Measurements from ENCODE around the gene ZNF546.

ZNF546 gene

DNA sequence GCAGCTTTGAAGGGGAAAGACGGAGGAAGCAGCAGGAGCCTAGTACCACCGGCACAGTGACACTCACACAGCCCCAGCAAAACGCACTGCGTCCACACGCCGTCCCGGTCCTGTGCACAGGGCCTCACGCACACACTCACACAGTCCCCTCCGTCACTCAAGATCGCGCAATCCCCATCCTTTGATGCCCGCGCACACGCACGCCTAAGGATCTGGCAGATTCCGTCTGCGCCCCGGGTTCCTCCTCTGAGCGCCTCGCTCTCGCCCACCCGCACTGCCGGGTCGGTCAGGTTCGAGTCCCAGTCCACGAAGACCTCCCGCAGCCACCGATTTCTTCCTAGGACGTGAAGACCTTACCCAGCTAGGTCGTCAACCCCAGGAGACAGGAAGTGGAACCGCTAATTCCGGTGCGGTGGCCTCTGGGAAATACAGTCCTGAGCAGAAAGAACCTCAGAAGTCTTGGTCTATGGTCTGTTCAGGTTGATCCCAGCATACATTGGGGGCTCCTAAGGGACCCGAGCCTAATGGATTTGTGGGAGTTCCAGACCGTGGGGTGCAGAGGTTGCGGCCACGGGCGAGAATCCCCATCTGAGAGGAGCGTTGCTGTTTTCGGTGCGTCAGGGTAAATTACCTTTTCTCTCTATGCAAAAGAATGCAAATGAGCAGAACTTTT is 59.1 kb downstream of the ZNF546 start, which contains the start of gene ZNF780B:
Gene ZNF780B, minus strand, starts transcription at position 400 of the 673 bp plus-strand sequence. CDS start 5,899 bp downstream, outside the sequence.
- H3K9me3 ChIP-seq (ENCODE audit: insufficient read depth, low read depth, low read length) = peaks cover 32% of the 10 kb centered on the region
- no peaks in the 10 kb centered on the region for H3K27me3 ChIP-seq (ENCODE audit: insufficient read depth, low read length)
- H3K4me1 ChIP-seq (ENCODE audit: insufficient read depth, low read length) = 0 out of 2 replicates have a peak, but pooled peaks cover 3% of the 10 kb centered on the region
- under 1% methylated on average over 38 of the region's 41 CpGs for WGBS
- H3K4me3 ChIP-seq (ENCODE audit: low read length) = peak within 1 kb of the TSS; percentile 83
- H3K9ac ChIP-seq (ENCODE audit: low read depth, low read length) = peak within 1 kb of the TSS; percentile 77
- H3K36me3 ChIP-seq (ENCODE audit: insufficient read depth, low read length) = no peaks in the 10 kb centered on the region
- H3K27ac ChIP-seq (ENCODE audit: low read depth, low read length) = no peak within 1 kb of the TSS

DNA sequence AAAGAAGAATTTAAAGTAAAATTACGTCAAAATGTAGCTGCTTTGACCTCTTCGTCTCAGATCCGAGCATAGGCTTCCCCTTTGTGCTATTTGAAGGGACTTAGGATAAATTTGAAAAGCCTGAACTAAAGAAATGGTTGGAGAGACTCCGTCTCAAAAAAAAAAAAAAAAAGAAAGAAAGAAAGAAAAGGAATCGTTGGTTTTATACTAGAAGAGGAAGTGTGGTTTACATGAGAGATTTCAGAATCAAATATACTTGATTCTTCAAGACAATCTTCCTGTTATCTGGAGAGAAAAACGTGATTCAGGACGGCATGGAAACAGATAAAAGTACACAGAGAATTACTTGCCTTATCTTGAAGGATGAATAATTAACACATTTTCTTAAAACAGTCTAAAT is 59.6 kb downstream of the ZNF546 start:
- Histone ChIP-seq H3K4me3 (ENCODE audit: low read length) (peak overlapping the region; percentile 83), H3K4me1 (ENCODE audit: insufficient read depth, low read length) (0 out of 2 replicates have a peak, but pooled peaks cover 3% of the 10 kb centered on the region), H3K27ac (ENCODE audit: low read depth, low read length) (no peak overlapping the region), H3K36me3 (ENCODE audit: insufficient read depth, low read length) (no peaks in the 10 kb centered on the region), H3K27me3 (ENCODE audit: insufficient read depth, low read length) (no peaks in the 10 kb centered on the region), H3K9ac (ENCODE audit: low read depth, low read length) (peak overlapping the region; percentile 77; the same call in 1 of the 2 replicates), H3K9me3 (ENCODE audit: insufficient read depth, low read depth, low read length) (peaks cover 35% of the 10 kb centered on the region)
- WGBS = 17% methylated on average over 7 of the region's 7 CpGs

DNA sequence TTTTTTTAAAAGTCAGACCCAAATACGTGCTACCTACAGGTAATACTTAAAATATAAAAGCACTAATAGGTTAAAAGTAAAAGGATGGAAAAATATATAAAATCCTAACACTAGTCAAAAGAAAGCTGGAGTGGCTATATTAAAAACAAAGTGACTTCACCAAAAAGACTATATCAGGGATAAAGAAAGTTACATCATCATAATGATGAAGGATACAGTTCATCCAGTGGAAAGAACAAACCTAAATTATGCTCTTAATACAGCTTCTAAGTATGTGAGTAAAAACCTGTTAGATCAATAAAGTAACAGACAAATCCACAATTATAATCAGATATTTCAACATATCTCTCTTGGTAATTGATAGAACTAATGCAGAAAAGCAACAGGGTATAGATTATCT is 60.3 kb downstream of the ZNF546 start:
- no CpG with 5 or more reads among the region's 1 CpG for WGBS
- Histone ChIP-seq H3K9ac (ENCODE audit: low read depth, low read length) (no peak overlapping the region), H3K9me3 (ENCODE audit: insufficient read depth, low read depth, low read length) (peaks cover 35% of the 10 kb centered on the region), H3K27me3 (ENCODE audit: insufficient read depth, low read length) (no peaks in the 10 kb centered on the region), H3K36me3 (ENCODE audit: insufficient read depth, low read length) (no peaks in the 10 kb centered on the region), H3K27ac (ENCODE audit: low read depth, low read length) (no peak overlapping the region), H3K4me3 (ENCODE audit: low read length) (no peak overlapping the region; the same call in 1 of the 2 replicates), H3K4me1 (ENCODE audit: insufficient read depth, low read length) (0 out of 2 replicates have a peak, but pooled peaks cover 3% of the 10 kb centered on the region)

DNA sequence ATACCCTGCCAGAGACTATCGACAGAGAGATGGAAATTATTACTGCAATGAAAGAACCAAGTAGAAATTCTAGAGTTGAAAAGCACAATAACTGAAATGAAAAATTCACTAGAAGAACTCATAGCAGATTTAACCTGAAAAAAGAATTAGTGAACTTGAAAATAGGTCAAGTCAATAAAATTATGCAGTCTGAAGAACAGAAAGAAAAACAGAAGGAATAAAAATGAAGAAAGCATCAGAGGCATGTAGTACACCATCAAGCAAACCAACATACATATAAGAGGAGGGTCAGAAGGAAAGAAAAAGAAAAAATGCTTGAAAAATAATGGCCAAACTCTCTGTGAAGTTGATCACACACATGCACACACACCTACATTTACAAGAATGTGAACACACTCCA is 62.8 kb downstream of the ZNF546 start:
- no peaks in the 10 kb centered on the region for H3K27me3 ChIP-seq (ENCODE audit: insufficient read depth, low read length)
- peaks cover 38% of the 10 kb centered on the region for H3K9me3 ChIP-seq (ENCODE audit: insufficient read depth, low read depth, low read length)
- H3K27ac ChIP-seq (ENCODE audit: low read depth, low read length) = no peak overlapping the region
- WGBS = no CpG with 5 or more reads among the region's 1 CpG
- no peak overlapping the region for H3K4me3 ChIP-seq (ENCODE audit: low read length)
- no peaks in the 10 kb centered on the region for H3K36me3 ChIP-seq (ENCODE audit: insufficient read depth, low read length)
- H3K4me1 ChIP-seq (ENCODE audit: insufficient read depth, low read length) = no peaks in the 10 kb centered on the region
- no peak overlapping the region for H3K9ac ChIP-seq (ENCODE audit: low read depth, low read length)

DNA sequence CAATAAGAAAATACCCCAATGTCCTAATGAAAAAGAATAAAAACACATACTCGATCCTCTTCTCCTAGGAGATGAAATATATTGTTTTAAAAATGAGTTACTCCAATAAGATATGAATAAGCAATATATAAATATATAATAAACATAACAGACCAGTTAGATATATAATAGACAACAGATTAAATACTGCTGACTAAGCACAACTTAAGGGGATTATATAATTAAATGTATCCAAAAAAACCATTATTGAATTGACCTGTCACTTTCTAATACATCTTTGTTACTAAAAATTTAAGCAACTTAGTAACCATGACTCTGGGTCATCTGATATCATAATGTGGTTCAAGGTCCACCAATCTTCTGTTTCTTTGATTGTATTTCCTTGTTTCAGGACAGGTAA is 73.2 kb downstream of the ZNF546 start:
- H3K36me3 ChIP-seq (ENCODE audit: insufficient read depth, low read length) = peaks cover 23% of the 10 kb centered on the region
- no peak overlapping the region for H3K9ac ChIP-seq (ENCODE audit: low read depth, low read length)
- H3K9me3 ChIP-seq (ENCODE audit: insufficient read depth, low read depth, low read length) = peaks cover 37% of the 10 kb centered on the region
- H3K4me1 ChIP-seq (ENCODE audit: insufficient read depth, low read length) = no peaks in the 10 kb centered on the region
- H3K4me3 ChIP-seq (ENCODE audit: low read length) = no peak overlapping the region
- no peak overlapping the region for H3K27ac ChIP-seq (ENCODE audit: low read depth, low read length)
- WGBS = no CpG with 5 or more reads among the region's 1 CpG
- H3K27me3 ChIP-seq (ENCODE audit: insufficient read depth, low read length) = no peaks in the 10 kb centered on the region

All from HUES64 (cell line).